Measurements from ENCODE around the gene KRTAP16-1.
"Not testable (repeated sequence)": the region's sequence is repeated elsewhere in the genome, so short reads cannot be mapped to it uniquely, and the experiment has no call there.

The KRTAP16-1 gene

GRCh38 chr17:41301916-41302901 lies 6.9 kb downstream of the KRTAP16-1 start, which contains the start of gene KRTAP29-1:
KRTAP29-1 (minus strand) TSS chr17:41302851; CDS start chr17:41302851, 0 bp downstream.
- peaks cover 21% of the 10 kb centered on the region for H3K4me1 Mint-ChIP-seq
- DNase-seq (ENCODE audit: low spot score in 2 of 2) (no peak), ATAC-seq (ENCODE audit: low read depth) (no peak)
- peaks cover 7% of the 10 kb centered on the region for H3K36me3 Mint-ChIP-seq
- peaks cover 14% of the 10 kb centered on the region for H3K27me3 Mint-ChIP-seq
- no peak within 1 kb of the TSS for H3K4me3 Mint-ChIP-seq
- no peak within 1 kb of the TSS for H3K27ac Mint-ChIP-seq
- peaks cover 4% of the 10 kb centered on the region for H3K9me3 Mint-ChIP-seq

GRCh38 chr17:41301204-41301790 lies 7.8 kb downstream of the KRTAP16-1 start:
- peaks cover 14% of the 10 kb centered on the region for H3K27me3 Mint-ChIP-seq
- no peak for ATAC-seq (ENCODE audit: low read depth)

GRCh38 chr17:41298458-41299135 lies 10.5 kb downstream of the KRTAP16-1 start:
- Mint-ChIP-seq H3K9me3 (peaks cover 4% of the 10 kb centered on the region), H3K27me3 (peaks cover 16% of the 10 kb centered on the region), H3K4me3 (no peak overlapping the region), H3K36me3 (peaks cover 7% of the 10 kb centered on the region), H3K27ac (no peak overlapping the region), H3K4me1 (peaks cover 5% of the 10 kb centered on the region)
- ATAC-seq (ENCODE audit: low read depth): no peak
- no peak for DNase-seq (ENCODE audit: low spot score in 2 of 2)

More at GRCh38 chr17:41301204-41301790, 7.8 kb downstream of the KRTAP16-1 start:
- no peak overlapping the region for H3K4me3 Mint-ChIP-seq
- H3K4me1 Mint-ChIP-seq: peaks cover 12% of the 10 kb centered on the region
- no peak overlapping the region for H3K27ac Mint-ChIP-seq
- no peak for DNase-seq (ENCODE audit: low spot score in 2 of 2)
- H3K36me3 Mint-ChIP-seq: peaks cover 7% of the 10 kb centered on the region
- peaks cover 4% of the 10 kb centered on the region for H3K9me3 Mint-ChIP-seq

GRCh38 chr17:41296846-41297245 lies 12.3 kb downstream of the KRTAP16-1 start:
- H3K4me3 Mint-ChIP-seq: no peak overlapping the region
- H3K27me3 Mint-ChIP-seq: peaks cover 18% of the 10 kb centered on the region
- no peak for ATAC-seq (ENCODE audit: low read depth)
- peaks cover 7% of the 10 kb centered on the region for H3K36me3 Mint-ChIP-seq
- H3K9me3 Mint-ChIP-seq: peaks cover 4% of the 10 kb centered on the region
- no peak overlapping the region for H3K27ac Mint-ChIP-seq
- no peak for DNase-seq (ENCODE audit: low spot score in 2 of 2)
- H3K4me1 Mint-ChIP-seq: peaks cover 4% of the 10 kb centered on the region

GRCh38 chr17:41294016-41294415 lies 15.1 kb downstream of the KRTAP16-1 start:
- DNase-seq (ENCODE audit: low spot score in 2 of 2) (no peak), ATAC-seq (ENCODE audit: low read depth) (no peak)
- H3K36me3 Mint-ChIP-seq: no peaks in the 10 kb centered on the region
- no peak overlapping the region for H3K4me3 Mint-ChIP-seq
- H3K4me1 Mint-ChIP-seq: no peaks in the 10 kb centered on the region
- peaks cover 14% of the 10 kb centered on the region for H3K27me3 Mint-ChIP-seq
- H3K27ac Mint-ChIP-seq: no peak overlapping the region
- H3K9me3 Mint-ChIP-seq: no peaks in the 10 kb centered on the region

GRCh38 chr17:41287050-41287449 lies 22.1 kb downstream of the KRTAP16-1 start:
- ATAC-seq (ENCODE audit: low read depth) (no peak), DNase-seq (ENCODE audit: low spot score in 2 of 2) (no peak)
- Mint-ChIP-seq H3K36me3 (no peaks in the 10 kb centered on the region), H3K9me3 (no peaks in the 10 kb centered on the region), H3K27me3 (peaks cover 9% of the 10 kb centered on the region), H3K27ac (no peak overlapping the region), H3K4me1 (no peaks in the 10 kb centered on the region), H3K4me3 (no peak overlapping the region)

GRCh38 chr17:41284546-41284945 lies 24.6 kb downstream of the KRTAP16-1 start:
- Mint-ChIP-seq H3K9me3 (no peaks in the 10 kb centered on the region), H3K4me1 (no peaks in the 10 kb centered on the region), H3K27me3 (peaks cover 11% of the 10 kb centered on the region), H3K36me3 (no peaks in the 10 kb centered on the region), H3K27ac (no peak overlapping the region), H3K4me3 (no peak overlapping the region)
- DNase-seq (ENCODE audit: low spot score in 2 of 2) (no peak), ATAC-seq (ENCODE audit: low read depth) (no peak)

GRCh38 chr17:41284043-41284442 lies 25.1 kb downstream of the KRTAP16-1 start:
- Mint-ChIP-seq H3K27ac (no peak overlapping the region), H3K9me3 (no peaks in the 10 kb centered on the region), H3K27me3 (peaks cover 9% of the 10 kb centered on the region), H3K4me3 (no peak overlapping the region), H3K36me3 (no peaks in the 10 kb centered on the region), H3K4me1 (no peaks in the 10 kb centered on the region)
- DNase-seq (ENCODE audit: low spot score in 2 of 2) (no peak), ATAC-seq (ENCODE audit: low read depth) (no peak)

- Mint-ChIP-seq H3K27ac (no peak overlapping the region), H3K36me3 (no peaks in the 10 kb centered on the region), H3K4me3 (no peak overlapping the region), H3K4me1 (peaks cover 3% of the 10 kb centered on the region), H3K9me3 (no peaks in the 10 kb centered on the region), H3K27me3 (peaks cover 17% of the 10 kb centered on the region)
- DNase-seq (ENCODE audit: low spot score in 2 of 2) (no peak), ATAC-seq (ENCODE audit: low read depth) (no peak)
Observed at GRCh38 chr17:41278176-41278955, 30.7 kb downstream of the KRTAP16-1 start.

- H3K9me3 Mint-ChIP-seq; ATAC-seq (ENCODE audit: low read depth); DNase-seq (ENCODE audit: low spot score in 2 of 2); H3K4me3 Mint-ChIP-seq; H3K4me1 Mint-ChIP-seq; H3K36me3 Mint-ChIP-seq; H3K27ac Mint-ChIP-seq: not testable (repeated sequence)
- peaks cover 17% of the 10 kb centered on the region for H3K27me3 Mint-ChIP-seq
Observed at GRCh38 chr17:41275648-41276190, 33.4 kb downstream of the KRTAP16-1 start, which contains the start of gene KRTAP9-7. KRTAP9-7 (plus strand) TSS chr17:41275698; CDS start chr17:41275698, 0 bp downstream.

- no peaks in the 10 kb centered on the region for H3K9me3 Mint-ChIP-seq
- peaks cover 17% of the 10 kb centered on the region for H3K27me3 Mint-ChIP-seq
- peaks cover 2% of the 10 kb centered on the region for H3K36me3 Mint-ChIP-seq
- H3K4me1 Mint-ChIP-seq: peaks cover 5% of the 10 kb centered on the region
- no peak overlapping the region for H3K27ac Mint-ChIP-seq
- DNase-seq (ENCODE audit: low spot score in 2 of 2) (no peak), ATAC-seq (ENCODE audit: low read depth) (no peak)
- no peak overlapping the region for H3K4me3 Mint-ChIP-seq
Observed at GRCh38 chr17:41271858-41272257, 37.3 kb downstream of the KRTAP16-1 start.

GRCh38 chr17:41271323-41271722 lies 37.8 kb downstream of the KRTAP16-1 start:
- not testable (repeated sequence) for H3K36me3 Mint-ChIP-seq; H3K4me3 Mint-ChIP-seq; ATAC-seq (ENCODE audit: low read depth); H3K27ac Mint-ChIP-seq; H3K4me1 Mint-ChIP-seq; H3K9me3 Mint-ChIP-seq; DNase-seq (ENCODE audit: low spot score in 2 of 2)
- peaks cover 15% of the 10 kb centered on the region for H3K27me3 Mint-ChIP-seq

- peaks cover 7% of the 10 kb centered on the region for H3K4me1 Mint-ChIP-seq
- no peak for DNase-seq (ENCODE audit: low spot score in 2 of 2)
- peaks cover 15% of the 10 kb centered on the region for H3K27me3 Mint-ChIP-seq
- H3K27ac Mint-ChIP-seq: no peak overlapping the region
- no peaks in the 10 kb centered on the region for H3K9me3 Mint-ChIP-seq
- H3K4me3 Mint-ChIP-seq: no peak overlapping the region
- no peak for ATAC-seq (ENCODE audit: low read depth)
- peaks cover 2% of the 10 kb centered on the region for H3K36me3 Mint-ChIP-seq
Observed at GRCh38 chr17:41267711-41268110, 41.4 kb downstream of the KRTAP16-1 start.

Data from memory B cell (primary cell).